ENCODE measurements around the gene EPPIN.

EPPIN gene

GRCh38 chr20:45538209-45538799, 8.9 kb downstream of the EPPIN start:
- DNase-seq: no peak

DNA sequence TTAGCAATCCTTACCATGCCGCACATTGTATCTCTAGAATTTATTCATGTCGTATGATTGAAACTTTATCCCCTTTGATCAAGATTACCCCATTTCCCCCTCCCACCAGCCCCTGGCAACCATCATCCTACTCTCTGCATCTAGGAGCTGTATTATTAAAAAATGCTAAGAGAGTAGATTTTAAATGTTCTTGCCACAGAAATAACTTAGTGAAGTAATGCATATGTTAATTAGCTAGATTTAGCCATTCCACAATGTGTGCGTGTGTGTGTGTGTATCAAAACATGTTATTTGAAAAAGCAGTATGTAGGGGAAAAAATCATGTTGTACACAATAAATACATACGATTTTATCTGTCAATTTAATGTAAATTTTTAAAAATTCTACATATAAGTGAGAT, 19.9 kb downstream of the EPPIN start:
- no peak for DNase-seq

DNA sequence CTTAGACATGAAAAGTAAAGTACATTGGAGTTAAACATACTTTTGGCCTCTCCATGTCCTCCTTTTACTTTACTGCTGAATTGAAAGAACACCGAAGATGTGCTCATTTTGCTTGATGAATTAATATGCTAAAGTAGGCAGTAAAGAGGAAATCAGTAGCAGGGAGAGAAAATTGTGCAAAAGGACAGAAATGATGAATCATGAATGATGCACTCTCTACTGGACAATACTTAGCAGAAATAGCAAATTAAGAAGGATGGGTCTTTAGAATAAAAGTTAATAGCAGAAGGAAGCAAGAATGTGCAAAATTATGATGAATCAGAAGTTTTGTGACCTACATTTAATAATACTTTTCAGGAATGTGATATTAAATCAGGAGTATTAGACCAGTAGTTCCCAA, 23.4 kb downstream of the EPPIN start:
- DNase-seq: no peak

DNA sequence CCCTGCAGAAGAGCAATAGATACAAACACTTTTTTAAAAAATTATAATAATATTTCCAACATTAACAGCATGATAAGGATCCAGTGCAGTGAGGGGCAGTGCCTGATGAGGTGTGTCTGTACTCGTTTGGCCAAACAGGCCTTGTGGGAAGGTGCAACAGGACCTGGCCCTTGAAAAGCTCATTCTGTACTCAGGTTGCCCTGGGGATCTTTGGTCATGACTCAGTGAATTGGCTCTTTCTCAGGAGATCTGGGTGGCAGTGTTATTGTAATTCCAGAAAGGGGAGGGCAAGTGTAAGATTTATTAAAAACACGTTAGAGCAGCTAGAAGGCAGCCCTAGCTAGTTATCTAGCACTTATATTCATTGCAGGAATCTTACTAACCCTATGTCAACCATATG, 28.9 kb downstream of the EPPIN start:
- no peak for DNase-seq

- DNase-seq: no peak
Measured at GRCh38 chr20:45515147-45515913, 31.9 kb downstream of the EPPIN start, which contains the start of gene SPINT3. Gene SPINT3 (minus strand): TSS chr20:45515622. CDS start chr20:45515608, 14 bp downstream.

- no peak for DNase-seq
Measured at GRCh38 chr20:45510242-45510862, 36.8 kb downstream of the EPPIN start.

DNA sequence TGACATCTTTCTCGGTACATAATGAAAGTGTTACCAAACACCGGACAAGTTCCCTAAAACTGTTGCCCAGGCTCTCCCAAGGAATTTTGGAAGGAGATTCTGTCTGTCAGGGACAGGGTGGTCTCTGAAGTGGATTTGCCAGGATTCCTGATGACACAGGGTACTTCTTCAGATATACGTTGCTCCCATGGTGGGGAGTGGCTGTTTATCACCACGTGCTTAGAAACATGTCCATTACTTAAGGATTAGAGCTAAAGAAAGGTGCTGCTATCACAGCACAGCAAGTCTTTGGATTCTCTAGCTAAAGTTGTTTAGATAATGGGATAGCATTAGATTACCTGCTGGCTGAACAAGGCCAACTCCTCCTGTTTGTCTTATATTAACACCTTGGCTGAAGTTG, 38.1 kb downstream of the EPPIN start:
- no peak for DNase-seq

DNA sequence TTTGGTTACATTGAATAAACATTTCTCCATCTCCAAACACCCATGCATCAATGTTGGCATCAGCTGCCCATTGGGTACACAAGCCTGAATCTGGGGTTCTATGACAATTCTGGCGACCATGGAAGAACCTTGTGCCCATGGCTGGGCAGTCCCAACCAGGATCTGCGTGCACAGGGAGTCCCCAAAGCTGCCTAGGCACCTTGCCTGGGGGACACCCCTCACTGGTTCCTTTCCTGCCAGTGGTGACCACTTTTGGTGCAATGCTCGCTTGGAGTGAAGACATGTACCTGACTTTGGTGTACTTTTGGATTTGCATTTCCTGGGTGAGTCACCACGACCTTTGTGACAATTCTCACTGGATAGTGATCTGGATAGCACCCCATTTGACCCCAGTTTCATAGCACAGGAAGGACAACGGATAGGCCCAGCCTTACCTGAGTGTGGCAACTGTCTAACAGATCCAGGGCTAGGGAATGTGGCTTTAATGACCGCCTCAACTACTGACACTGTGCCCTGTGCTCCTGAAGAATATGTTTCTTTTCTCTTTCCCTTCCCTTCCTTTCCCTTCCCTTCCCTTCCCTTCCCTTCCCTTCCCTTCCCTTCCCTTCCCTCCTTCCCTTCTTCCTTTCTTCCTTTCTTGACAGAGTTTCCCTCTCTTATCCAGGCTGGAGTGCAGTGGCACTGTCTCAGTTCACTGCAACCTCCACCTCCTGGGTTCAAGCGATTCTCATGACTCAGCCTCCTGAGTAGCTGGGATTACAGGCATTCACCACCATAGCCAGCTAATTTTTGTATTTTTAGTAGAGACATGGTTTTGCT, 38.9 kb downstream of the EPPIN start:
- DNase-seq: peak; percentile 44

GRCh38 chr20:45507011-45507820, 40.0 kb downstream of the EPPIN start:
- DNase-seq: no peak

- DNase-seq: no peak
Measured at GRCh38 chr20:45506398-45506797, 40.8 kb downstream of the EPPIN start.

GRCh38 chr20:45503403-45503802, 43.8 kb downstream of the EPPIN start:
- DNase-seq: peak; percentile 38

- no peak for DNase-seq
Measured at GRCh38 chr20:45502561-45502960, 44.6 kb downstream of the EPPIN start.

- DNase-seq: no peak
Measured at GRCh38 chr20:45501600-45501999, 45.6 kb downstream of the EPPIN start.

DNA sequence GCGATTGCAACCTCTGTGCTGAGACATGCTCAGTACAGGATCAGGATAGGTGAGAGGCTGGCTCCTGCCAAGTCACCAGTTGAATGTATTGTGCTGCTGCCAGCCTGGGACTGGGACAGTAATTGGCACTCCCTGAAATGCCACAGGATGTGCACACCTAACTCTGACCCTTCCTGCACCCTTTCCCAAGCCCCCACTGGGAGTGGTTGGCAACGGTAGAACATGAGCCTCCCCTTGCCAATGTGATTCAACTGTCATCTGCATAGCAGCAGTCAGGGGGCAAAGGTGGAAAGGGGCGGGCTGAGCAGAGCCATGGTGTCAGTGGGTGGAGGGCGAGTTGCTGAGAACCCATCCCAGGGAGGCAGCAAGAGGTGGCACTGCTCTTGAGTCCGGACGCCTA, 47.2 kb downstream of the EPPIN start:
- no peak for DNase-seq

GRCh38 chr20:45497971-45498494, 49.2 kb downstream of the EPPIN start:
- no peak for DNase-seq

GRCh38 chr20:45496166-45496565, 51.0 kb downstream of the EPPIN start:
- DNase-seq: no peak

DNA sequence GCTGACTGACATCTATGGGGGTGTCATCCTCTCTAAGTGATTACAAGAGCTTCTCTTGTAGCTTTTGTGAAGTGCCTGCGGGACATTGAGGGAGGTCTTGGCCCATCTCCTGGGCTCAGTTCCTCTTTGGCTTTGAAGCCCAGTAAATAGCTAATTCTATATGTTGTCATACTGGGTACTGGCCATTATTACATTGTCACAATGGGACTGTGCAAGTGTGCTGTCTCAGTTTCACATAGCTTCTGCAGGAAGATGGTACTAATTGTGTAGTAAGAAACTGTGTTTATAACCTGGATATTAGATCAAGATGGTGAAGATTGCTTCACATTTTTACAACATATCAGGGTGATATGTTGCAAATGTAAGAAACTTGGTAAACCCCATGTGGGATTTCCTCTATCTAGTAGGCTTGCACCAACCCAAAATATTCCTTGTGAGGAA, 51.7 kb downstream of the EPPIN start:
- no peak for DNase-seq

All from DMS53 (cell line).